ENCODE results near the gene FCHO2. TPM values are rescaled to one million over a fixed set of nuclear protein-coding genes. Genes with fewer than 3 reads are reported as not detected.

FCHO2 gene
- total RNA-seq, 3 donors from 2014 or later, result 49.5 to 57.6 (median 56.7) TPM

- no peak overlapping the region for H3K4me3 ChIP-seq
- intact Hi-C loops (cut with DNase I, micrococcal nuclease), result no loop called here
- no peak for DNase-seq
- no peaks in the 10 kb centered on the region for H3K9me3 ChIP-seq
- peak; percentile 24 for ATAC-seq
- H3K36me3 ChIP-seq (ENCODE audit: low read depth), result no peaks in the 10 kb centered on the region
- peaks cover 23% of the 10 kb centered on the region for H3K4me1 ChIP-seq (ENCODE audit: low read depth)
- TF ChIP-seq CTCF (IDR thresholded peaks at IDR 0.05), result no peak
Measured at GRCh38 chr5:73135429-73136054, 179.7 kb downstream of the FCHO2 start.

- intact Hi-C loops (cut with DNase I, micrococcal nuclease), result no loop called here
- Histone ChIP-seq H3K4me1 (ENCODE audit: low read depth) (peaks cover 18% of the 10 kb centered on the region), H3K4me3 (no peak overlapping the region), H3K9me3 (no peaks in the 10 kb centered on the region), H3K36me3 (ENCODE audit: low read depth) (no peaks in the 10 kb centered on the region)
- DNase-seq, result no peak
- no peak for TF ChIP-seq CTCF (IDR thresholded peaks at IDR 0.05)
- peak; percentile 2 for ATAC-seq
Measured at GRCh38 chr5:73136055-73136562, 180.3 kb downstream of the FCHO2 start.

- ATAC-seq, result no peak
- Histone ChIP-seq H3K36me3 (ENCODE audit: low read depth) (no peaks in the 10 kb centered on the region), H3K4me3 (no peak overlapping the region), H3K4me1 (ENCODE audit: low read depth) (peaks cover 4% of the 10 kb centered on the region), H3K9me3 (no peaks in the 10 kb centered on the region)
- no peak for DNase-seq
- intact Hi-C loops (cut with DNase I, micrococcal nuclease), result no loop called here
- TF ChIP-seq CTCF (IDR thresholded peaks at IDR 0.05), result no peak
Measured at GRCh38 chr5:73137563-73138530, 182.0 kb downstream of the FCHO2 start.

GRCh38 chr5:73139485-73139884 is 183.6 kb downstream of the FCHO2 start:
- intact Hi-C loops (cut with DNase I, micrococcal nuclease), result no loop called here
- Histone ChIP-seq H3K9me3 (no peaks in the 10 kb centered on the region), H3K4me1 (ENCODE audit: low read depth) (peaks cover 4% of the 10 kb centered on the region), H3K4me3 (no peak overlapping the region), H3K36me3 (ENCODE audit: low read depth) (no peaks in the 10 kb centered on the region)
- no peak for TF ChIP-seq CTCF (IDR thresholded peaks at IDR 0.05)
- DNase-seq, result no peak
- ATAC-seq, result peak; percentile 81

Other genes with a start within 250 kb of the FCHO2 start
- gene TNPO1, start 139.4 kb upstream of the FCHO2 start, total RNA-seq, result 10 to 100 TPM; 69.4 to 95.1 (median 76.8) TPM
- gene TMEM171, start 164.5 kb downstream of the FCHO2 start, total RNA-seq, result 100 to 1,000 TPM in 1 of 3 donors, 10 to 100 TPM in 2; 34.5 to 101 (median 70.9) TPM
- gene TMEM174, start 217.2 kb downstream of the FCHO2 start, total RNA-seq, result not detected

Data from mucosa of descending colon (tissue), 3 donors.